ENCODE measurements around the gene TRAPPC2L.
A peak's percentile ranks its signal among the peaks of the same experiment; 100 is the strongest.

TRAPPC2L gene

GRCh38 chr16:88856828-88857727 is at the start of gene TRAPPC2L, which contains the start of gene GALNS:
Gene TRAPPC2L, plus strand, starts transcription at chr16:88857127. Its CDS starts 24 bp downstream, at chr16:88857151.
Gene GALNS, minus strand, starts transcription at chr16:88856947. Its CDS starts 70 bp downstream, at chr16:88856877.
- DNase-seq: peak; percentile 68

DNA sequence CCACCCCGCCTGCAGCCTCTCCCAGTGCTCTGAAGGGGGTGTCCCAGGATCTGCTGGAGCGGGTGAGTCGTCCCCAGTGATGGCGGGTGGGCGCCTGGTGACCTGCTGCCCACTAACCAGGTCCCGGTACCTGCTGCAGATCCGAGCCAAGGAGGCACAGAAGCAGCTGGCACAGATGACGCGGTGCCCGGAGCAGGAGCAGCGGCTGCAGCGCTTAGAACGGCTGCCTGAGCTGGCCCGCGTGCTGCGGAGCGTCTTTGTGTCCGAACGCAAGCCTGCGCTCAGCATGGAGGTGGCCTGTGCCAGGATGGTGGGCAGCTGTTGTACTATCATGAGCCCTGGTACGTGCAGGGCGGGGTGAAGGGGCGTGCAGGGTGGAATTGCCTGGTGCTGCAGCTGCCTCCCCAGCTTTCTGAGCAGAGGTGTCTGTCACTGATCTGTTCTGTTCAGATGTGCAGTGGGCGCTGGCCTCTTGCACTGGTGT is 49.7 kb upstream of the TRAPPC2L start:
- no peak for DNase-seq

DNA sequence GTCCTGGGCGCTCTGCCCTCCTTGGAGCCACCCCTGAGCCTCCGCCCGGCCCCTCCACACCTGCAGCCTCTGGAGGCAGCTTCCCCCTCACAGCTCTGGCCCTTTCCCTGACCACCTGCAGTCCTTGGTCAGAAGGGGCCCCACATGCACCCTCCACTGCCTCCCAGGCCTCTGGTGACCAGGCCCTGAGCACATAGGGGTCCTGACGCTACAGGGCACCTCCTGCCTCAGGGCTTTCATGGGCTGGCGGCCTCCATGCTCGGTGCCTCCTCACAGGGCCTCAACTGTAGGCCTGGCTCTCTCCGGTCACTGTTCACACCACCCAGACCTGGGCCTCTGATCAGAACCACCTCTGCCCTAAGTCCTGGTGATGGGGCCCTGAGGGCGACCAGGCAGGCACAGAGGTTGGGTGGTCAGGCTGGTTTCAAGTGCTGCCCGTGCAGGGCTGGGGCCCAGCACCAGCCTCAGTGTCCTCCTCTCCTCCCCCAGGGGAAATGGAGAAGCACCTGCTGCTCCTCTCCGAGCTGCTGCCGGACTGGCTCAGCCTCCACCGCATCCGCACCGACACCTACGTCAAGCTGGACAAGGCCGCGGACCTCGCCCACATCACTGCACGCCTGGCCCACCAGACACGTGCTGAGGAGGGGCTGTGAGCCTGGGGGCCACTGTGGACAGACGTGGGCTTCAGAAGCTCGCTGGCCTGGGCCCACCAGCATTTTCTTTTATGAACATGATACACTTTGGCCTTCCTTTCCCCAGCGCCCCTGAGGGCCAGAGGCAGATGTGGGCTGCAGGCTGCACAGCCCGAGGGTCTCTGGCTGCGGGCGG is 49.1 kb upstream of the TRAPPC2L start:
- no peak for DNase-seq

DNA sequence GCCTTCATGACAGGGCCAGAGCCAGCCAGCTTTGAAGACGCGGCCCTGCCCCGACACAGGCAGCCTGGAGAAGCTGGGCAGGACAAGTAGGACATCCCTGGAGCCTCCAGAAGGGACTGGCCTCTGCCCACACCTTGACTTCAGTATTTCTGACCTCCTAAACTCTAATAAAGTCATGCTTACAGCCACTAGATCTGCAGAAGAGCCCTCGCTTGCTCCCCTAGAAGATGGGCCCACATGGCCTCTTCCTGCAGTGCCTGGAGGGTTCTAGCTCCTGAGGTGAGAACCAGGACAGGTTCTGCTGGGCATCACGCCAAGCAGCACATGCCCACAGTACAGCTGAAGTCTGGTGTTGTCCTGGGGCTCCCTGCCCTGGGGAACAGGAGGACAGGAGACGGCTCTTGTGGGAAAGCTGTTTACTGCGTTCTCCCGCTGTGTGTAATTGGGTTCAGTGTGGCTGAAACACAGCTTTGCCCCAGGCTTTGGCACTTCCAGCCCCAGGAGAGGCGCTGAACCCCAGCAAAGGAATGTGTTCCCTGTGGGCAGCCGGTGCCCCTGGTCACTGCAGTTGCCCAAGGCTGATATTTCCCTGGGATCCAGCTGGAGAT is 47.8 kb upstream of the TRAPPC2L start:
- no peak for DNase-seq

DNA sequence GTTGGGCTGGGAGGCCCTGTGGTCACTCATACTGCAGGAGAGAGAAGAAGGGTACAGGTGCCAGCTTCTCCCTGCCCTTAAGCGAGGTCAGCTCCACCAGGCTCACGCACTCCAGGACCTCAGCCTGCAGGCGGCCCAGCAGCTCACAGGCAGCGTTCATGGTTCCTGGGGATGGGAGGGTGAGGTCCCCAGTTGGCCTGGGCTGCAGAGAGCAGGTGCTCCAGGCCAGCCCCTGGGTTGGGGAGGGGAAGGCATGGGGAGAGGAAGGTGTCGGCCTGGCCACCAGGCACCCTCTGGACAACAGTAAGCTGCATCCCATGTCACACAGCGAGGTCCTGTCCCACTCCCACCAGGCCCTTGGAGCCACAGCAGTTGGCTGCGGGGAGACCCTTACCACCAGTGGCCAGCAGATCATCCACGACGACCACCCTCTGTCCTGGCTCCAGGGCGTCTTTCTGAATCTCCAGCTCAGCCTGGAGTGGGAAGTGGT is 47.2 kb upstream of the TRAPPC2L start:
- DNase-seq: no peak

- DNase-seq: no peak
Measured at GRCh38 chr16:88810166-88810911, 46.6 kb upstream of the TRAPPC2L start.

- no peak for DNase-seq
Measured at GRCh38 chr16:88810912-88811768, 45.8 kb upstream of the TRAPPC2L start.

DNA sequence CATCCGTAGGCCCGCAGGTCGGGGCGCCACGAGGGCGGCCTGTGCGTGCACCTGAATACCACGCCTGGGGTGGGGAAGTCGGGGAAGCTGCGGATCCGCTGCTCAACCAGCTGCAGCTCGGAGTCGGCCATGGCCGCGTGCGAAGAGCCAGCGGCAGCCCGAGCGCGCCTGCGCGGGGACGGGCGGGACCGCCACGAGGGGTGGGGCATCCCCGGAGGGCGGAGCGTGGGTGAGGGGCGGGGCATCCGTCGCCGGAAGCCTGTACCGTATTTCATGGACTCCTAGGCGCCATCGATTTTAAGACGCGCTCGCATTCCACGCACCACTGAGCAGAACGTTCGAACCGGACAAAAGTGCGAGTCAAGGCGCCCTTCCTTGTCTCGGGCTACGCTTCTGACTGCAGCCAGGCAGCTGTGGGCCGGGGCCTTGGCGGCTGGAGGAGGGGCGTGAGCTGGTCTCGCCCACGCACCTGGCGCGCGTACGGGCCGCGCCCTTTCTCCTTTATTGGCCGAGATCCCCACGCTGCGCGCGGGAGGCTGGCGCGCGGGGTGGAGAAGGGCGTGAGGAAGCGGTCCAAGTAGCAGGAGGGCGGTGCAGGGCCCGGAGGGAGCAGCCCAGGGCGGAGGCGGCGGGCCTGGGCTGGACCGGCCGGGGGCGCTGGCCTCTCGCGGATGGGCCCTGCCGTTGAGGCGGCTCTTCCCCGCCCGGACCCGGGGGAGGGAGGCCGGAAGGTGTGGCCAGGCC is 45.0 kb upstream of the TRAPPC2L start, which contains the start of gene APRT:
TSS of gene APRT (minus strand) at position 160 of the 744 bp plus-strand sequence. CDS start at position 131, 29 bp downstream.
- DNase-seq: peak; percentile 44

- no peak for DNase-seq
Measured at GRCh38 chr16:88812513-88813268, 44.2 kb upstream of the TRAPPC2L start.

DNA sequence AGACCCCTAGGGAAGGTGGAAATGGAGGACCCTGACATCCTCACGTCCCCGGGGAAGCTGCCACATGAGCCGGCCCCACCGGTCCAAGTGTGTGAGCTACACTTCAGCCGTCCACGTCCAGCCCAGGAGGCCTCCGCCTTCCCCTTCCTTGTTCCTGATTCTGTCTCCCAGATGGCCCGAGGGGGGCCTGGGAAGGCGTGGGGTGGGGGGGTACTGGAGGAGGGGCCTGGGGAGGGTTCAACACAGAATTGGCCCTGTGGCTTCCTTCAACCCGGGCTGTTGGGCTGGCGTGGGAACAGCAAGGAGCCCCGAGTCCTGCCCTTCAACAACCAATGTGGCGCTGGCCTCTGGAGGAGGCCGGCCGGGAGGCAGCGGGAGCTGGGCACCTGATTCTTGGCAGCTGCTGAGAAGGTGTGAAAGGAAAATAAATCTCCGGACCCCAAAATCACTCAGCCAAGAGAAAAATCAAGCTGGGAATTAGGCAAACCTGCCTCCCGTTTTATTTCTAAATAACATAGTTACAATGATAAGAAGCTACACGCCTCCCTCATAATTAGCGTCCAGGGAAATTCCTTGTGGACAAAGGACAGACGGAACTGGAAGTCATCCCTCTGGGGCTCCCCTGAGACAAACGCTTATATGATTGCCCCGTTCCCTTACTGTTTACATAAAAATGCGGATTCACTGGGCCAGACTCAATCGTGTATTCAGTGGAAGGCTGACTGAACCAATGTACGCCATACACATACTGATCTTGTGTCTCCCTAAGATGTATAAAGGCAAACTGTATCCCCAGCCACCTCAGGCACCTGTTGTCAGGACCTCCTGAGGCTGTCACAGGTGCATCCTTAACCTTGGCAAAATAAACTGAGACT is 43.4 kb upstream of the TRAPPC2L start:
- no peak for DNase-seq

DNA sequence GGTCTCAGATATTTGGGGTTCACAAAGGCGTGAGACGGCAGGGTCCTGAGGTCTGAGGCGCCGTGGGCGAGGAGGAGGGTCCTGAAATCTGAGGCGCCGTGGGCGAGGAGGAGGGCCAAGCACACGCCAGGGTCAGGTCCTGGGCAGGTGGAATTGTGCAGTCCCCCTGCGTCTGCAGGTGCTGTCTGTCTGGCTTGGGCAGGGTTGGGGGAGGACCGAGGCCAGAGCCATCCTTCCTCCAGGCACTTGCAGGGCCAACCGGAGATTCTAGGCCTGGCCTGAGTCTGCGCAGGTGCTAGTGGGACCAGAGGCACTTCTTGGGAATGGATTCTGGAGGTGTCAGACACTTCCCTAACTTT is 42.8 kb upstream of the TRAPPC2L start:
- no peak for DNase-seq

- no peak for DNase-seq
Measured at GRCh38 chr16:88815227-88815626, 41.7 kb upstream of the TRAPPC2L start.

DNA sequence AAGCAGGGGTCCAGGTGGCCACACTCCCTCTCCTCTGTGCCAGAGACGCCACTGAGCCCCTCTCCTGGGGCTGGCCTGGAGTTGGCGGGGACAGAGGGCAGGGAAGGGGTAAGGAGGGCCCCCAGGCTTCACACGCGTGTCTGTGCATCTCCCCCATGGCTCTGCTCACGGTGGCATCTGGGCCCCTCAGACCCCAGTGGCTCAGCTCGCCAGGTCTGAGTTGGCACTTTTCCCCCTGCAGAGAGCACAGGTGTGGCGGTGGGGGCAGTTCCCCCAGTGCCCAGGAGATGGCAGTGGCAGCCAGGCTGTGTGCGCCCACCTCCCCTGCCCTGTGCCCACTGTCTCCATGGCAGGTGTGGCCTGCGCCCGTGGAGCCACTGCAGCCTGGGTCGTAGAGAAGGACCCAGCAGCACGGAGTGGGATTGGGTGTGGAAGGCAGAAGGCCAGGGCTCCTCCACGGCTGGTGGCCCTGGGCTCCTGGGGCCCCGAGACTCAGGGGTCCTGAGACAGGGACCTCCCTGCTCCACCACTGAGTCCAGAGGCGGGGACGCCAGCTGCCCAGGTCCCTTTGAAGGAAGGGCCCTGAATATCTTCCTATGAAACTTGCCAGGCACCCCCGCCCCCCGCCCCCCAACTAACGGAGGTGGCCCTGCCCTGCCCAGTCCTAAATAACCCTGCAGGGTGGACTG is 40.9 kb upstream of the TRAPPC2L start:
- peak; percentile 11 for DNase-seq

DNA sequence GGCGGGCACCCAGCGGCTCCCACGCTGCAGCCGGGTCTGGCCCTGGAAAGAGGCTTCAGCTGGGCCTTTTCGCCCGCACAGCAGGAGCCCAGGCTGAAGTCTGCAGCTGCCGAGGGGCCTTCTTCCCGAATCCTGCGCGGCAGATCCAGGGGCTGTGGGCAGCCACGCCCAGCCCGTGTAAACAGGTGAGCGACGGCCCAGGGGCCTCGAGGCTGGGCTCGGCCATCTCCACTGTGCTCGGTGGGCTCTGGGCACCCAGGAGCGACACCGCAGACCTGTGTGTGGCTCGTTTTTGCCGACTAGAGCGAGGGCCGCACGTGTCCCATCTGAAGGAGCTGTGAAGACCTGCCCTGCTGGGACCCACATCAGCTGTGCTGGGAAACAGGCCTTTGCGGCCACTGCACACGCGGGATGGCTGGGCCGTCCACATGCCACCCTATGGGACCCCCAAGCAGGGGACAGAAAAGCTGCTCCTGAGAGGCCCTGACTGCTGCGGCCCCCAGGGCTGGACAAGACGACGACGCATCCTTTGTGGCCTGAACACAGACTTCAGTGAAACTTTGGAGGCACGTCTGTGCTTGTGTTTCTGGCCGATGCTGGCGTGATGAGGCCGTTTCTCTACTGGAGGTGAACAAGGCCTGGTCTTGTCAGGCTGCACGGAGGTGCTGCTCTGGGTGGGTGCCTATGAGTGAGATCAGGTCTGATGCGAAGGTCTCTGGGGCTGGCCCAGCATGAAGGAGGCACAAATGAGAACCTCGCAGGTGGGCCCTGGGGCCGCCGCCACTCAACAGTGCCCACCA is 40.0 kb upstream of the TRAPPC2L start:
- DNase-seq: no peak

- no peak for DNase-seq
Measured at GRCh38 chr16:88817785-88818574, 38.9 kb upstream of the TRAPPC2L start.

- DNase-seq: no peak
Measured at GRCh38 chr16:88818575-88818874, 38.4 kb upstream of the TRAPPC2L start.
